ENCODE data around the gene TRIM32. TPM values are rescaled to one million over a fixed set of nuclear protein-coding genes. Genes with fewer than 3 reads are reported as not detected.

Gene TRIM32, protein sequence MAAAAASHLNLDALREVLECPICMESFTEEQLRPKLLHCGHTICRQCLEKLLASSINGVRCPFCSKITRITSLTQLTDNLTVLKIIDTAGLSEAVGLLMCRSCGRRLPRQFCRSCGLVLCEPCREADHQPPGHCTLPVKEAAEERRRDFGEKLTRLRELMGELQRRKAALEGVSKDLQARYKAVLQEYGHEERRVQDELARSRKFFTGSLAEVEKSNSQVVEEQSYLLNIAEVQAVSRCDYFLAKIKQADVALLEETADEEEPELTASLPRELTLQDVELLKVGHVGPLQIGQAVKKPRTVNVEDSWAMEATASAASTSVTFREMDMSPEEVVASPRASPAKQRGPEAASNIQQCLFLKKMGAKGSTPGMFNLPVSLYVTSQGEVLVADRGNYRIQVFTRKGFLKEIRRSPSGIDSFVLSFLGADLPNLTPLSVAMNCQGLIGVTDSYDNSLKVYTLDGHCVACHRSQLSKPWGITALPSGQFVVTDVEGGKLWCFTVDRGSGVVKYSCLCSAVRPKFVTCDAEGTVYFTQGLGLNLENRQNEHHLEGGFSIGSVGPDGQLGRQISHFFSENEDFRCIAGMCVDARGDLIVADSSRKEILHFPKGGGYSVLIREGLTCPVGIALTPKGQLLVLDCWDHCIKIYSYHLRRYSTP
- 11.2 and 16.3 TPM in 2 replicates for total RNA-seq (2014; rRNA removed; shearing (Covaris generic); ENCODE audit: low replicate concordance)

DNA sequence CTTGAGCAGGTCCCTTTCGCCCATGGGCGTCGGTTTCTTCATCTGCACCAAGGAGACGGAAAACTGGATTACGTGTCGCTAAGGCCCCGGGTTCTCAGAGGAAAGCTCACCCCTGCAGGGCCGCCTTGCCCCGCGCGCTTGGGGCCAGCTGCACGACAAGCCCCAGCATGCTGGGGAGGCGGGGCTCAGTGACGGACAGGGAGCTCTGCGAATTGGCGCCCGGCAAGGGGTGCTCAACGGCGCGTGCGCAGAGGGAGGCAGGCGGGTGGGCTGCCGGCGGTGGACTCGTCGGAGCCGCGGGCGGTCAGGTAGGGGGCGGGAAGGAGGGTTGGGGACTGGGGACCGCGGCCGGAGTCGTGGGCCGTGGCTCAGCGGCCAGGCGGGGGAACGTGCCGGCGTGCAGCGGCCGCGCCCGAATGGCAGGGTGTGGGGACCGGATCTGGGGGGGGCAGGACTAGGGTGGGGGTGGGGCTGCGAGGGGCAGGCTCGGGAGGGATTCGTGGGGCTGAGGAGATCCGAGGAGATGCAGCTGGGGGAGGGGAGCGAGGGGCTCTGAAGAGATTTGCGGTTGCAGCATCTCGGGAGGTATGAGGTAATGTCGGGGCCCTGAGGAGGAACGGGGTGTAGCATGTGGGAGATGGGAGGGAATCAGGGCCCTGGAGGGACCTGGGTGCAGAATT, at the start of gene TRIM32:
TSS of gene TRIM32 (plus strand) at position 232 of the 680 bp plus-strand sequence. CDS start 10,438 bp downstream, outside the sequence.
- DNase-seq (ENCODE audit: low read depth): peak; percentile 80
- in situ Hi-C loops (cut with HindIII; ENCODE audit: low pct_unique_long_range_greater_than_20kb, low sequenced_read_pairs): no loop called here

DNA sequence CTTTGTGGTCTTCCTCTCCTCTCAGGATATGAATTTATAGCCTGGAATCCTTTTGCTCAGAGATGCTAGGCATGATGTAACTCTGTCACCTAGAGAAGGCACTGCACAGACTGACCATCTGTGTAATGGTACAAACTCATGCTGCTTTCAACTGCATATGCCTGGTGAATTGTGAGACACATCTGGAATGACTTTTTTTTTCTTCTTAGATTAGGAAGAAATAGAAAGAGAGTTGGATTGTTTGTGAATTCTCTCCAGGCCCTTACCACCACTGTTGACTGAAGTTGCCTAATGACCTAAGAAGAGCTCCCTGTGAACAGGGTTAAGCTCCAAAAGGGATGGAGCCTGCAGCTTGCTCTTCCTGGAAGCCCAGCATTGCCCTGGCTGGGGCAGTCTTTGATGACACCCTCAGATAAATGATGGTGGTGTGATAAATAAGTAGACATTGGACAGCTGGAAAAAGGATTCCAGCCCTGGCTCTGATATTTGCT, 47.8 kb upstream of the TRIM32 start:
- in situ Hi-C loops (cut with HindIII; ENCODE audit: low pct_unique_long_range_greater_than_20kb, low sequenced_read_pairs): no loop called here
- DNase-seq (ENCODE audit: low read depth): no peak

DNA sequence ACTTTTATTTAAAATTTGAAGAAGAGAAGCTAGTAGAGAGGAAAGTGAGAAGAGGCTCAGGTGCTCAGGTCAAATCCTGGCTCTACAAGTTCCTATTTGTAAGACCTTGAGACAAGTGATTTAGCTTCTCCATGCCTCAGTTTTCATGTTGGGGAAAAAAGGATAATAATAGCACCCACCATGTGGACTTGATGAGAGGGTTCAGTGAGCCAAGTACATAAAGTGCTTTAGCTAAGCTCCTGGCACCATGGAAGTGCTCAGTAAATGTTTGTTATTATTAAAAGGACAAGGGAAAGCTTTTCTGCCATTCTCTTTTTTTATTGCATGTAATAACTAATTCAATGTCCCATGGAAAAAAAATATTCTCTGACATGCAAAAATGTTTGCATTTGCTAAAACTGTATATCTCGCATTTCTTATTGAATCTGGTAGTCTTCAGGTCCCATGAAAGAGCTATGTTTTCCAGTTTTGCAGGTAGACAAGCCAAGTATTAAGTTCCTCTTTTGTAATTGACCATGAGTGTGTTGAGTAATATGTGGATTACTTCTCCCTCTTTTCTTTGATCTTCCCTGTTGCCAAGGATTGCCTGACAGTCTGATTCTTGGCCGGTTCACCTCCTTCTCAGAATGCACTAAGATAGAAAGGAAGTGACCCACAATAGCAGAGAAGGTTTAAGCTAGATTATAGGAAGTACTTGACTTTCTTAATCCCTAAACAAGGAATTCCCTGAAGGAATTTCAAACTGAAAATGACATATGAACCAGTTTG, 45.6 kb upstream of the TRIM32 start:
- in situ Hi-C loops (cut with HindIII; ENCODE audit: low pct_unique_long_range_greater_than_20kb, low sequenced_read_pairs): no loop called here
- DNase-seq (ENCODE audit: low read depth): no peak

DNA sequence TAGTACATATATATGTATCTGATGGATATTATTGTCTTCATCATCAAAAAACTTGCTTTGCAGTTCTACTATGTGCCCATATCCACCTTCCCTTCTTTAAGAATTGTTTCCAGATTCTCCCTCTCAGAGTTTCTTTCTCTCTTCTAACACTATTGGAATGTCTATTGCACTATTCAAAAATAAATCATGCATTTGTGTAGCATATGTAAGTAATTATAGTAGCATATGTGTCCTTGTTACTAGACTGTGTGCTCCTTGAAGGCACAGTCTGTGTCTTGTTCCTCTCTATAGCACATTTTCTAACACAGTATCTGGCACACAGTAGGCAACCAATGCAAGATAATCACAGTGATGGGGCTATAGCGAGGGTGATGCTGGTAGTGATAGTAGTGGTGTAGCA, 43.4 kb upstream of the TRIM32 start:
- in situ Hi-C loops (cut with HindIII; ENCODE audit: low pct_unique_long_range_greater_than_20kb, low sequenced_read_pairs): no loop called here
- no peak for DNase-seq (ENCODE audit: low read depth)

DNA sequence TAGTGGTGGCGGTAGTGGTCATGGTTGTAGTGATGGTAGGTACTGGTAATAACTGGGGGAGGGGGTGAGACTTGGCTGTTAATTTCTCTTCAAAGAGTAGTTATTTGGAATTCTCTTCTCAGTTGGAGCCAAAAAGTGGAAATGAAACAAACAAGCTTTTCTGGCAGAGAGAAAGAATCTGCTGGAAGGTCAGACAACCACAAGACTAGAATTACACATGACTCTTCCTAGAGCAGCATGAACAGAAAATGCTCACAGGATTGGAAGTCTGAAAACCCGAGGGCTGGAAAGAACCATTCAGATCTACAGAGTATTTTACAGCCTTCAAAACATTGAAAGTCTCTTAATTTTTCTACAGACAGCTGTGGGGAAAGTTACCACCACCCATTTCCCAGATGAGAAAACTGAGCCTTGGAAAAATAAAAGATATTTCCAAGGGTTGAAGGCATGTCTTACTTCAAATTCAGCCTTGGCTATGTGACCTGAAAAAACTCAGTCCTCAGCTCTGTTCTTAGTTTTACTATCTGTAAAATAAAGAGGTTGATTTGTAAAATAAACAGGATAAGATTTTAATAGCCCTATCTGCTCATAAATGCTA, 42.9 kb upstream of the TRIM32 start:
- in situ Hi-C loops (cut with HindIII; ENCODE audit: low pct_unique_long_range_greater_than_20kb, low sequenced_read_pairs): no loop called here
- no peak for DNase-seq (ENCODE audit: low read depth)

DNA sequence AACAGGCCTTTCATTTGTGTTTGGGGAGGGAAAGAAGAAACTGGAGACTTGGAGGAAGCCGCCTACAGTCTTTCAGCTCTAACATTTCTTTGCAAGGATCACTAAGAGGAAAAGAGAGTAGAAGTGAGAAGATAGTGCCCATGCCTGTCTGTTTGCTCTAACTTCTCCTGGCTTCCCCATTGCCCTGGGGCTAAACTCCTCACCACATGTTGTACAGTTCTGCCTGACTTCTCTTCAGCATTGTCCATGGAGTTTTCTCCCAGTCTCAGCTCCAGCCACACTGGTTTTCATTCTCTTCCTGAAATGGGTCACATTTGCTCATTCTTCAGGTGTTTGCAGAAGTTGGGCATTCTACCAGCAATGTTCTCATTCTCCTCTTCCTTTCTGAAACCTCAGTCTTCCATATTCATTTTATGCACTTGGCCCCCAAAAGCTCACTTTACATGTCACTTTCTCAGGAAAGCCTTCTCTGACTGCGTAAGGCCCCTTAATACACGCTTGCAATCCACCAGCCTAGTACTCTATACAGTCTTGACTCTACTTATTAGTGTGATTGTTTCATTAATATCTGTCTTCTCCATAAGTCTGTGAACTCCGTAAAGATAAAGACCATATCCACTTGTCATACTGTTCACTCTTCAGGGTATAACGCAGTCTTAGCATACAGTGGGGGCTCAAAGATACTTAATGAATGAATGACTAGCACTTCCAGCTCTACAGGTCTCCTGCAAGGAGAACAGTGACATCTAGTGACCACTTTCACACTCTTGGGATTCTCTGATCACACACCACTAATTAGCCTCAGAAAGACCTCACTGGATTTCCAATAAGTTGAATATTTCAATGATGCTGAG, 40.2 kb upstream of the TRIM32 start:
- in situ Hi-C loops (cut with HindIII; ENCODE audit: low pct_unique_long_range_greater_than_20kb, low sequenced_read_pairs): no loop called here
- DNase-seq (ENCODE audit: low read depth): peak; percentile 36

DNA sequence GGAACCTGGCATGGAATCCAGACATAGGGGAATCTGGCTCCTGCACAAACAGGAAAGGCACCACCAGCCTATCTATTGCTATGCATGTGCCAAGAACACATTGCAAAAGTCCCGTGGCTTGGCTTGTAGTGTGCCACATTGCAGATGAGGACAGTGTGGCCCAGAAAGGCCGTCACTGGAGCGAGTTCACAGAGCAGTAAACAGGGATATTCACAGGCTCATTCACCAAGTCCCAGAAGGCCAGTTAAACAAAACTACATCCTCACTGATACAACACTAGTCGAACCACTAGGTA, 39.6 kb upstream of the TRIM32 start:
- peak; percentile 5 for DNase-seq (ENCODE audit: low read depth)
- in situ Hi-C loops (cut with HindIII; ENCODE audit: low pct_unique_long_range_greater_than_20kb, low sequenced_read_pairs): no loop called here

DNA sequence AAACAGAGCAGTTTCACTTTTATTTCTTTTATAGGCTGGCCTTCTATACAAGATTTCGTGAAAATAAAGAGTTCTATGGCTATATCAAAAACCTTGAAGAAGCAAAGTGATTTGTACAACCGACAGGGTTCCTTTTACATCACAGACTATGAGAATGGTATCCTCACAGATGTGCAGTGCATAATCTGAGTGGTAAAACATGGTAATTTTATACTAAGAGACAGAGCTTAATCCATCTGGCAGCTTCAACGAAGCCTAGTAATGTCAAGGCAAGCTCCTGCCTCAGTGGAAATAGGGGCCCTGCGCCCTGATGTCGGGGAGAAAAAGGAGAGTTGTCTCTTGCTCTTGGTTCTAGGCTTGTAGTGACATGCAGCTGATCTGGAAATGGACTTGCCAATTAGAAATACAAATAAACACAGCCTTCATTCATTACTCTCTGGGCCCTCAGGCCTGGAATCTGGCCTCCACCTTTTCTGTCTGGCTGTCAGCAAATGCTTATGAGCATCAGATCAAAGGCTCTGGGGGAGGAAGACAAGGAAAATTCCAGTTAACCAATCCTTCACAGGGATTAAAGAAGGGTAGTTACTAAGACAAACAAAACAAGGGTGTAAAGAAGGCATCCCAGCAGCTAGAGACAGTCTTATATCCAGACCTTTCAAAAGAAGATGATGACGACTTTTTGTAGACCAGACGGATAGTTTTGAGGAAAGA, 33.6 kb upstream of the TRIM32 start:
- no peak for DNase-seq (ENCODE audit: low read depth)
- in situ Hi-C loops (cut with HindIII; ENCODE audit: low pct_unique_long_range_greater_than_20kb, low sequenced_read_pairs): no loop called here

DNA sequence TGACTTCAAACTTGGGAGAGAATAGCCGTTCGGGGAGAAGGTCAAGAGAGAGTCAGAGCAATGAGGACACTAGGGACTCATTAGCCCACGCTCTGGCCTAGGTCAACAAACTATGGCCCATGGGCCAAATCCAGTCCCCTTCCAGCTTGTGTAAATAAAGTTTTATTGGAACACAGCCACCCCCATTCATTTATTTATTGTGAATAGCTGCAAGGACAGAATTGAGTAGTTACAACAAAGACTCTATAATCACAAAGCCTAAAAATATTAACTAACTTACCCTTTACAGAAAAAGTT, 33.1 kb upstream of the TRIM32 start:
- in situ Hi-C loops (cut with HindIII; ENCODE audit: low pct_unique_long_range_greater_than_20kb, low sequenced_read_pairs): no loop called here
- DNase-seq (ENCODE audit: low read depth): no peak

DNA sequence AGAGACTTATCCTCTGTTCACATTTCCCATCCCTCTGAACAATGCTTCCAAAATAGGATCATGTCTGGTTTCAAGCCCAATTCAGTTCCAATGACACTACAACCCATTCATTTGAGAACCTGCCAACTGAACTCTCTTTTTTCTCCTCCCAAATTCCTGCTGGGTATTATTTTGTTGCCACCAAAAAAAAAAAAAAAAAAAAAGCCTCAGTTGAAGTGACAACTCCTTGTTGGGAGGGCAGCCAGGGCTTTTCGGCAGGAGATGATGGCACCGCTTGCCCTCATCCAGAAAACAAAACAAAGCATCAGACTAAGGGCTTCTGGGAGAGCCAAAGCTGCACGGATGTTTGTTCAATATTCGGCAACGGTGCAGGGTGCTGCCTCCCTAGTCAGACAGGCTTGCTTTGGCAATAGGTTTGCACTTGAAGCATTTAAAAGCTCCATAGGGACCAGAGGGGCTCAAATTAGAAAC, 30.6 kb upstream of the TRIM32 start:
- in situ Hi-C loops (cut with HindIII; ENCODE audit: low pct_unique_long_range_greater_than_20kb, low sequenced_read_pairs): no loop called here
- no peak for DNase-seq (ENCODE audit: low read depth)

DNA sequence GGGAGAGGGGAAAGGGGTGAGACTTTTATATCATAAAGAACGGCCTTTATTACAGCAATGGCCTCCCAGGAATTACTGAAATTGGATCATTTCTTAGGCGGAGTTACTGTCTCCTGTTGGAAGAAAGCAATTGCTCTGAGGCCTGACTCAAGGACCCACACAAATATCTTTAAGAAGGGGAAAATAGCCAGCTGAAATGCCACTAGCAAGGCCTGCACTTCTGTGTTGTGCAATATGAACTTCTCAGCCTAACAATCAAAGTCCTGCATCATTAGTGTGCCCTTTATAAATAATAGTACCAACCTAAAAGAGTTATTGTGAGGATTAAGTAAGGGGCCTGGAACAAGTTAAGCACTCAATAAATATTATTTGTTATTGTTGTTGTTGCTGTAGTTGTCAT, 30.1 kb upstream of the TRIM32 start:
- in situ Hi-C loops (cut with HindIII; ENCODE audit: low pct_unique_long_range_greater_than_20kb, low sequenced_read_pairs): no loop called here

DNA sequence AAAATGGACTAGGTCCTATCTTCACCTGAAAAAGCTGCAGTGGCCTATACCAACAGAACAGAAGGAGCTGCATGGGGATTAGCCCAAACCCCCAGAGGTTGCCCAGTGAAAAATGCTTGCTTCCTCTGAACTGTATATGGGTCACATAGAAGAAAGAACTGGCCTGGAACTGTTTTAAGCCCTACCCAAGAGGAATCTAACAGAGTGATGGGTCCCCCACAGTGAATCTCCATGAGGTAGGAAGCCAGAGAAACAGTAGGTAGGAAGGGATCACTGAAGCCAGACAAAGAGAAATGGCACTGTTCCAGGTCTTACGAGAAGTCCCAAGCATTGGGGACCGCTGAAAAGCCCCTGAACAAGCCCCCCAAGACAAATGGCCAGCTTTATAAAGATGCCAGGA, 28.8 kb upstream of the TRIM32 start:
- no peak for DNase-seq (ENCODE audit: low read depth)
- in situ Hi-C loops (cut with HindIII; ENCODE audit: low pct_unique_long_range_greater_than_20kb, low sequenced_read_pairs): no loop called here

More for the DNA sequence above, 30.1 kb upstream of the TRIM32 start:
- no peak for DNase-seq (ENCODE audit: low read depth)

DNA sequence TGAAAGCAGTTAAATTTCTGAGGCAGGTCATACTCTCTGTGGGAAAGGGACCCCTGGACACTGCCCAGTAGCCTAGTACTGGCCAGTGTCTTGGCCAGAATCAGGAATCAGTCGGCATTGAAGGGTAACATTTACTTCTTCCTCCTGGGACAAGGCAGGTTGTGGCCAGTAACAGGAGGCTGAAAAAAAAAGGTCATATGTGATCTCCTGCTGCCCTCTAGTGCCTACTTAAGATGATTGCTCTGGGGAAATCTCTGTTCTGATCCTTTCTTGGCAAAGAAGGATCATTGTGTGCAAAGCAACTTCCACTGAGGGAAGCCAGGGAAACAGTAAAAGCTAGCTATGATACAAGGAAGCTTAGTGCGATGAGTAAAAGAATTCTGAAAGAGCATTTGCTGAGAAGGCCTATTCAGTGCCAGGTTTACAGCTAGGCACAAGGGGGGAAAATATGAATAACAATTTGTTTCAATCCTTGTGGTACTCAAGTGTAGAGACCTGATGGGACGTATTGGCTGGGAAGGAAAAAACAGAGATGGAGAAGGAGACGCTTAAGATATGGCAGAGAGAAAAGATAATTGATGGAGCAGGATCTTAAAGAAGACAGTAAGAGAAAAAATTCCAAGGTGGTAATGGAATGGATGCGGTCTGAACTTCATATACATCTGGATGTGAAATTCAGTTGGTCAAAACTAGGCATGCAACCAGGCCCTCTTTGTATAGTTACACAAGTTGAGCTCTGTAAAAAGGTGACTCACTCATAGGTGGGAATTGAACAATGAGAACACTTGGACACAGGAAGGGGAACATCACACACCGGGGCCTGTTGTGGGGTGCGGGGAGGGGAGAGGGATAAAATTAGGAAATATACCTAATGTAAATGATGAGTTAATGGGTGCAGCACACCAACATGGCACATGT, 25.8 kb upstream of the TRIM32 start:
- in situ Hi-C loops (cut with HindIII; ENCODE audit: low pct_unique_long_range_greater_than_20kb, low sequenced_read_pairs): no loop called here
- peak; percentile 60 for DNase-seq (ENCODE audit: low read depth)

DNA sequence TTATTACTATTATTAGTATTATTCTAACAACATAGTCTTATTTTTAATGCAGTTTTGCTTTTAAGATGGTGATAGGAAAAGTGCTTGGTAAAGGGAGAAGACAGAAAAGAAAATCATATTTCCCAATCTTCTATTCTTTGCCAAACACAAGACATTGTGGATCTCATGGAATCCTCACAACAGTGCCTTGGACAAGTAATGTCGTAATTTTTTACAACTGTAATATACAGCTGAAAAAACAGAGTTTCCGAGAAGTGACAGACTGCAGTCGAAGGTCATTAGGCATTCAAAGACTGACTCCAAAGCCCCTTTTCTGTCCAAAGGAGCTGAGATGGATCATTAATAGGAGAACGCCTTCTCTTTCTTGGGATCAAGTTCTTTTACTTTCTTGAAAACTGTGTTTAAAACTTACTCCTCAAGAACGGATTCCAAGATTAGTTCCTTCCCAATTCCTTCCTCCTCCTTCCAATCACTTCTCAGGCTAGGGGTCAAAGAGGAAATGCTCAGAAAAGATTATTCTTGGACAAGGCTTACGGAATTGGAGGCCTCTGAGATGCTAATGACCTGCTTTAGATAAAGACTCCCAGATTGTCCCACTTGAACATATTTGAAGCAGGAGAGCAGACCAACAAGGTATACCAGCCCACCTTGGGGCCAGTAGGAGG, 24.3 kb upstream of the TRIM32 start:
- in situ Hi-C loops (cut with HindIII; ENCODE audit: low pct_unique_long_range_greater_than_20kb, low sequenced_read_pairs): no loop called here
- DNase-seq (ENCODE audit: low read depth): no peak

DNA sequence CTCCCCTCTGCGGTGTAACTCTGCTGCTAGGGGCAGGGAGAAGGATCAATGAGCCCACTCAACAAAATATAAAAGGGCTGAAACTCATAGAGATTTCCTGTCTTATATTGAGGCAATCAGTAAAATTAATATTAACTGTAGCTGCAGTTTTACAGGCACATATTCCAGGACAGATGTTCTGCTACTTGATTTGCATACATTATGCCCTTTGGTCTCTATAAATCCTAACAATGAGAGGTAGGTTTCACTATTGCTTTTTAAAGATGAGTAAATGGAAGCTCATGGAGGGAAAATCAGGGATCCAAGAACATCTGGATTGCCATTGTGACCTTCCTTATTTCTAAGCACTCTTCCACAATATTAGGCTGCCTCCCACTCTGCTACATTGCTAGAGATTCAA, 23.5 kb upstream of the TRIM32 start:
- no peak for DNase-seq (ENCODE audit: low read depth)
- in situ Hi-C loops (cut with HindIII; ENCODE audit: low pct_unique_long_range_greater_than_20kb, low sequenced_read_pairs): no loop called here

Data from Caki2 (cell line).